Hepatic stellate cell (primary cell): Measurements from ENCODE around the gene SLAMF7.
"Not testable (repeated sequence)": the region's sequence is repeated elsewhere in the genome, so short reads cannot be mapped to it uniquely, and the experiment has no call there.

Source experiments
- DNase-seq: peaks from one replicate; pipeline ENCODE4 v3.0.0; 2011; ENCODE audit warnings: low spot score

The SLAMF7 gene

GRCh38 chr1:160774886-160775719, 36.1 kb downstream of the SLAMF7 start:
- no peak for DNase-seq

GRCh38 chr1:160776178-160776577, 37.1 kb downstream of the SLAMF7 start:
- no peak for DNase-seq

- no peak for DNase-seq
Measured at GRCh38 chr1:160777486-160778089, 38.5 kb downstream of the SLAMF7 start.

GRCh38 chr1:160778976-160779375, 39.9 kb downstream of the SLAMF7 start:
- DNase-seq, result no peak

GRCh38 chr1:160779626-160780397, 40.8 kb downstream of the SLAMF7 start:
- DNase-seq, result no peak

- DNase-seq, result no peak
Measured at GRCh38 chr1:160780398-160780755, 41.3 kb downstream of the SLAMF7 start.

- no peak for DNase-seq
Measured at GRCh38 chr1:160781186-160781766, 42.2 kb downstream of the SLAMF7 start.

- no peak for DNase-seq
Measured at GRCh38 chr1:160781914-160782689, 43.1 kb downstream of the SLAMF7 start.

GRCh38 chr1:160782988-160783765, 44.1 kb downstream of the SLAMF7 start:
- DNase-seq, result not testable (repeated sequence)

GRCh38 chr1:160789051-160789701, 50.1 kb downstream of the SLAMF7 start:
- DNase-seq, result no peak

- DNase-seq, result no peak
Measured at GRCh38 chr1:160789702-160790611, 50.9 kb downstream of the SLAMF7 start.

- no peak for DNase-seq
Measured at GRCh38 chr1:160794376-160794775, 55.3 kb downstream of the SLAMF7 start.

GRCh38 chr1:160795951-160796383, 56.9 kb downstream of the SLAMF7 start, which contains the start of gene LY9:
TSS of gene LY9 (plus strand) at chr1:160796174. CDS start at chr1:160796188, 14 bp downstream.
- DNase-seq, result no peak

GRCh38 chr1:160797271-160797709, 58.2 kb downstream of the SLAMF7 start:
- no peak for DNase-seq

- DNase-seq, result no peak
Measured at GRCh38 chr1:160797861-160798273, 58.8 kb downstream of the SLAMF7 start.

- DNase-seq, result no peak
Measured at GRCh38 chr1:160798439-160798838, 59.4 kb downstream of the SLAMF7 start.

- DNase-seq, result no peak
Measured at GRCh38 chr1:160799641-160800040, 60.6 kb downstream of the SLAMF7 start.

GRCh38 chr1:160800142-160800541, 61.1 kb downstream of the SLAMF7 start:
- DNase-seq, result no peak
